BLaER1 (cell line): ENCODE results near the gene CHST13.

ENCODE experiments used
- H3K27ac ChIP-seq: shearing (Covaris generic); formaldehyde crosslinking; 2 replicates; pipeline ENCODE4 v1.8.1; 2022
- H3K27me3 ChIP-seq: shearing (Covaris generic); formaldehyde crosslinking; 2 replicates; pipeline ENCODE4 v1.8.1; 2022
- H3K36me3 ChIP-seq: shearing (Covaris generic); formaldehyde crosslinking; 2 replicates; pipeline ENCODE4 v1.8.1; 2022
- H3K4me1 ChIP-seq: shearing (Covaris generic); formaldehyde crosslinking; 2 replicates; pipeline ENCODE4 v1.8.1; 2022
- H3K4me2 ChIP-seq: shearing (Covaris generic); formaldehyde crosslinking; 2 replicates; pipeline ENCODE4 v1.8.1; 2022
- H3K4me3 ChIP-seq: shearing (Covaris generic); formaldehyde crosslinking; 2 replicates; pipeline ENCODE4 v1.8.1; 2022
- H3K9ac ChIP-seq: shearing (Covaris generic); formaldehyde crosslinking; 2 replicates; pipeline ENCODE4 v1.8.1; 2022
- H3K9me3 ChIP-seq: shearing (Covaris generic); formaldehyde crosslinking; 2 replicates; pipeline ENCODE4 v1.8.1; 2022
- H4K20me1 ChIP-seq: shearing (Covaris generic); formaldehyde crosslinking; 2 replicates; pipeline ENCODE4 v1.8.1; 2022
- Cebpa-rat ChIP-seq: shearing (Covaris generic); IDR thresholded peaks from 2 replicates; pipeline ENCODE4 v1.8.1; 2022

The CHST13 gene

GRCh38 chr3:126523745-126524428 is at the start of gene CHST13:
Gene CHST13 (plus strand): TSS chr3:126524155. CDS start chr3:126524333, 178 bp downstream.
- Histone ChIP-seq H3K4me3 (no peak within 1 kb of the TSS), H3K36me3 (no peaks in the 10 kb centered on the region), H3K4me2 (peak within 1 kb of the TSS; percentile 17; the same call in 1 of the 2 replicates)

DNA sequence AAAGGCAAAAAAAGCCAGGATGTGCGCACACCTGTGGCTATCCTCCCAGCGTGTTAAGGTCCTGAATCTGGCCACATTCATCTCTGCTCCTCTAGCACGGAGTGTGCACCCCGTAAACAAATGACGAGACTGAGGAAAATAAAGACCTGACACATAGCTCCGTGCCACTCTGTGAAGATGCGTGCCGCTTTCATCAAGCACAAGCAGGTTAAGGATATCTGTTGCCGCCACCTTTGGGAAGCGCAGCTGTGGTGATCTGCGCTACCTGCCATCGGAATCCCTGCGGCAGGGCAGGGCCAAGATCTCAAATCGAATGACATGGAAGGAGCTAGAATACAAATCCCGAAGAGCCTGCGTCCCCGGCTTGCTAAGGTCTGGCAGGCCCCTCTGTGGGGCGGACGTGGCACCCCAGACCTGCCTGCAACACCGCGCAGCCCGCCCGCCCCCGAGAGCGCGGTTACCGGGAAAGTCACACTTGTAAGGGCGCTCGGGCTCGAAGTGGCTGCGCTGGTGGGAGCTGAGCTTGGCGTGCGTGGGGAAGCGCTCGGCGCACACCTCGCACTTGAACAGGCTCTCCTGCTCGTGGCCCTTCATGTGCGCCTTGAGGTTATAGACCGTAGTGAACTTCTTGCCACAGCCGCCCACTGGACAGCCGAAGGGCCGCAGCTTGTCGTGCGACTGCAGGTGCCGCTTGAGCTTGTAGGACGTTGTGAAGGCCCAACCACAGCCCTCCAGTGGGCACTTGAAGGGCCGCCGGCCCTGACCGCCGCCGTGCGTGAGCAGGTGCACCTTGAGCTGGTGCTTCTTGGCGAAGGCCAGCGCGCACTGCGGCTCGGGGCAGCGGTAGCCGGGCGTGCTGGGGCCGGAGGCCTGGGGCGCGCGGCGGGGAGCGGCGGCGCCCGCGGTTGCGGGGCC is 49.2 kb upstream of the CHST13 start:
- Histone ChIP-seq H3K4me1 (peaks cover 36% of the 10 kb centered on the region), H3K4me3 (peak overlapping the region; percentile 89), H3K9ac (peak overlapping the region; percentile 95), H3K9me3 (no peaks in the 10 kb centered on the region), H3K27ac (peak overlapping the region; percentile 97), H3K4me2 (peak overlapping the region; percentile 99), H4K20me1 (peaks cover 57% of the 10 kb centered on the region), H3K36me3 (peaks cover 29% of the 10 kb centered on the region), H3K27me3 (no peaks in the 10 kb centered on the region)
- no peak for TF ChIP-seq Cebpa-rat

More at GRCh38 chr3:126523745-126524428, at the start of gene CHST13:
- no peak for TF ChIP-seq Cebpa-rat
- Histone ChIP-seq H3K27ac (no peak within 1 kb of the TSS), H3K9me3 (no peaks in the 10 kb centered on the region), H3K9ac (no peak within 1 kb of the TSS), H3K27me3 (peaks cover 39% of the 10 kb centered on the region), H4K20me1 (peaks cover 13% of the 10 kb centered on the region; the same call in 1 of the 2 replicates), H3K4me1 (peaks cover 42% of the 10 kb centered on the region)

- peak within 1 kb of the TSS; percentile 97 for H3K27ac ChIP-seq
- peak within 1 kb of the TSS; percentile 95 for H3K9ac ChIP-seq
- peaks cover 43% of the 10 kb centered on the region for H3K4me1 ChIP-seq
- peak within 1 kb of the TSS; percentile 89 for H3K4me3 ChIP-seq
- peaks cover 21% of the 10 kb centered on the region for H3K36me3 ChIP-seq
- H4K20me1 ChIP-seq: peaks cover 49% of the 10 kb centered on the region
- no peaks in the 10 kb centered on the region for H3K27me3 ChIP-seq
- peak within 1 kb of the TSS; percentile 99 for H3K4me2 ChIP-seq
- no peaks in the 10 kb centered on the region for H3K9me3 ChIP-seq
- no peak for TF ChIP-seq Cebpa-rat
Observed at GRCh38 chr3:126475413-126476114, 48.4 kb upstream of the CHST13 start, which contains the start of gene ZXDC. Gene ZXDC (minus strand): TSS chr3:126475891. CDS start chr3:126475865, 26 bp downstream.

DNA sequence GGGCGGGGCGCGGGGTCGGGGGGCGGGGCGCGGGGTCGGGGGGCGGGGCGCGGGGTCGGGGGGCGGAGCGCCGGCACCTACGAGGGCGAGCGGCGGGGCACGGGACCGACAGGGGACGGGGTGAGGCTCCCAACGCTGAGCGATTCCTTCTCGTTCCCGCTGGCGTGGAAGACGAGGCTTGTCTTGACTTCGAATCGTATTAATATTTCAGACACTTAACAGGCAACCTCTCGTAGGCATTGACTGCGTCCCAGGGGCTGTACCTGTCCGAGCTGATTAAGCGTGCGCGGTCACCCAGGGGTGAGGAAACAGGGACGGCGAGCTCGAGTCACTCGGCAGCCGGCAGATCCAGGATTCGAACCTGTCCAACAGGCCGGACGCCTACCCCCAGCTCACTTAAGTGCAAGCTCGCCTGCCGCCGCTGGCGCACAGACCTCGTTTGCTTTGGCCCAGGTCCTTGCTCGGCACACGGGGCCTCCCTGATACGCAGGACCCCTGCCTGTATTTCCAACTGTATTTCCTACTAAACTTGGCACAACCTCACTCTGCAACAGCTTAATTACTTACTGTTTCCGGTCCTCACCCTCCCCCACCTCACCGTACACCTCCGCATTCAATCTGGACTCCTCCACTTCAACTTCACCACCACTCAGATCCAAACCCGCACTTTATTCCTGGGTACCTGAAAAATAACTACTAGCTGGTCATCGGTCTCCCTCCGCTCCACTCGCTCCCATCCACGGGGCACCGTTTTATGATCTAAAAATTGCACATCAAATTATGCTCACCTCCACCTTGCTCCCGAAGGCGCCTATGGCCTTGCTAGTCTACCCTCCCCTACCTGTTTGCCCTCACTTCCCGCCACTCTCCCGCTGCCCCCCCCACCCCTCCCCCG is 47.5 kb upstream of the CHST13 start:
- H3K36me3 ChIP-seq: peaks cover 12% of the 10 kb centered on the region
- no peak for TF ChIP-seq Cebpa-rat
- H3K27me3 ChIP-seq: no peaks in the 10 kb centered on the region
- H3K9me3 ChIP-seq: no peaks in the 10 kb centered on the region
- peaks cover 41% of the 10 kb centered on the region for H4K20me1 ChIP-seq
- peak overlapping the region; percentile 92 for H3K4me2 ChIP-seq
- peaks cover 43% of the 10 kb centered on the region for H3K4me1 ChIP-seq
- H3K27ac ChIP-seq: no peak overlapping the region
- peak overlapping the region; percentile 68 for H3K4me3 ChIP-seq
- peak overlapping the region; percentile 67 for H3K9ac ChIP-seq

- no peaks in the 10 kb centered on the region for H3K27me3 ChIP-seq
- peaks cover 35% of the 10 kb centered on the region for H4K20me1 ChIP-seq
- no peaks in the 10 kb centered on the region for H3K9me3 ChIP-seq
- H3K9ac ChIP-seq: no peak overlapping the region
- peaks cover 7% of the 10 kb centered on the region for H3K36me3 ChIP-seq
- no peak overlapping the region for H3K4me3 ChIP-seq
- no peak for TF ChIP-seq Cebpa-rat
- H3K27ac ChIP-seq: no peak overlapping the region
- H3K4me2 ChIP-seq: no peak overlapping the region
- H3K4me1 ChIP-seq: peaks cover 40% of the 10 kb centered on the region
Observed at GRCh38 chr3:126477061-126477380, 46.9 kb upstream of the CHST13 start.

GRCh38 chr3:126478581-126479310 is 45.2 kb upstream of the CHST13 start:
- no peak for TF ChIP-seq Cebpa-rat

GRCh38 chr3:126479642-126480041 is 44.3 kb upstream of the CHST13 start:
- H3K4me3 ChIP-seq: no peak overlapping the region
- peak overlapping the region; percentile 31; the same call in 1 of the 2 replicates for H3K4me2 ChIP-seq
- peaks cover 9% of the 10 kb centered on the region for H4K20me1 ChIP-seq
- no peak overlapping the region for H3K27ac ChIP-seq
- H3K9me3 ChIP-seq: no peaks in the 10 kb centered on the region
- H3K27me3 ChIP-seq: no peaks in the 10 kb centered on the region
- no peaks in the 10 kb centered on the region for H3K36me3 ChIP-seq
- TF ChIP-seq Cebpa-rat: no peak
- H3K9ac ChIP-seq: no peak overlapping the region
- H3K4me1 ChIP-seq: peaks cover 13% of the 10 kb centered on the region

More at GRCh38 chr3:126478581-126479310, 45.2 kb upstream of the CHST13 start:
- Histone ChIP-seq H3K4me3 (no peak overlapping the region), H3K9me3 (no peaks in the 10 kb centered on the region), H4K20me1 (peaks cover 17% of the 10 kb centered on the region), H3K4me1 (peaks cover 22% of the 10 kb centered on the region), H3K9ac (no peak overlapping the region), H3K27me3 (no peaks in the 10 kb centered on the region), H3K4me2 (no peak overlapping the region), H3K27ac (no peak overlapping the region), H3K36me3 (no peaks in the 10 kb centered on the region)

DNA sequence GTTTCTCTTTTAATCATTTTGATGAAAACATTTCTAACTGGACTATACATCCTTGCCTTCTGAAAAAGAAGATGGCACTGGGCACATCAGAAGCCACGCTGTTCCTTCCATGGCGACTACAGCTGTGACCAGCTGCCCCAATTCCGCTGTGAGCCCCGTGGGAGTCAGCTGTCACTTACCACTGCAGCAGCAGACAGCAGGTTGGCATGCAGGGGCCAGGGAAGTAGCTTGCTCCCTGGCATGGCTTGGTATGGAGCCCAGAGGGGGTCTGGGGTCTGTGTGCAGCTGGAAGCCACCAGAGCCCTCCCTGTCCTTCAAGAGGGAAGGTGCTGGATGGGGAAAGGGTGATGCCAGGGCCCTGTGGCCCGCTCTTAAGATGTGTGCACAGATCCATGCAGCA is 43.7 kb upstream of the CHST13 start:
- peak overlapping the region; percentile 31 for H3K4me2 ChIP-seq
- no peak for TF ChIP-seq Cebpa-rat

More for the DNA sequence above, 43.7 kb upstream of the CHST13 start:
- Histone ChIP-seq H3K9ac (no peak overlapping the region), H3K4me3 (no peak overlapping the region), H3K9me3 (no peaks in the 10 kb centered on the region), H4K20me1 (peaks cover 3% of the 10 kb centered on the region), H3K36me3 (no peaks in the 10 kb centered on the region), H3K4me1 (peaks cover 12% of the 10 kb centered on the region), H3K27me3 (no peaks in the 10 kb centered on the region), H3K27ac (no peak overlapping the region)
